ENCODE results near the gene KRTAP5-5.

KRTAP5-5 gene

GRCh38 chr11:1650918-1651262, 21.3 kb downstream of the KRTAP5-5 start:
- Histone ChIP-seq H3K4me3 (ENCODE audit: low read length, poor library complexity, severe bottlenecking) (no peak overlapping the region), H3K4me1 (ENCODE audit: insufficient read depth, low read length, poor library complexity, severe bottlenecking) (no peaks in the 10 kb centered on the region), H4K20me1 (ENCODE audit: insufficient read depth, low read length, poor library complexity, severe bottlenecking) (no peaks in the 10 kb centered on the region), H3K4me2 (ENCODE audit: low read depth, low read length, poor library complexity, severe bottlenecking) (no peak overlapping the region), H3K9me2 (replicated peaks; ENCODE audit: low read depth, low read length) (no peaks in the 10 kb centered on the region), H3K27me3 (ENCODE audit: insufficient read depth, low read length, poor library complexity, severe bottlenecking) (no peaks in the 10 kb centered on the region), H3K9me3 (ENCODE audit: insufficient read depth, low read depth, low read length) (no peaks in the 10 kb centered on the region), H3K36me3 (ENCODE audit: insufficient read depth, low read length) (no peaks in the 10 kb centered on the region), H3K79me2 (ENCODE audit: insufficient read depth, low read length) (no peaks in the 10 kb centered on the region), H3K9ac (ENCODE audit: low read depth, low read length, poor library complexity, severe bottlenecking) (no peak overlapping the region), H3F3A (ENCODE audit: low read depth) (no peaks in the 10 kb centered on the region), H2AFZ (ENCODE audit: low read length) (no peak overlapping the region)
- TF ChIP-seq EZH2phosphoT487 (IDR thresholded peaks at IDR 0.05; ENCODE audit: borderline replicate concordance) (no peak), CTCF (conservative IDR thresholded peaks at IDR 0.05; ENCODE audit: low read length) (no peak)

- Histone ChIP-seq H3K27me3 (ENCODE audit: insufficient read depth, low read length, poor library complexity, severe bottlenecking) (no peaks in the 10 kb centered on the region), H3K9ac (ENCODE audit: low read depth, low read length, poor library complexity, severe bottlenecking) (no peak overlapping the region), H3K9me2 (replicated peaks; ENCODE audit: low read depth, low read length) (no peaks in the 10 kb centered on the region), H3K9me3 (ENCODE audit: insufficient read depth, low read depth, low read length) (no peaks in the 10 kb centered on the region), H3K79me2 (ENCODE audit: insufficient read depth, low read length) (no peaks in the 10 kb centered on the region), H3K4me3 (ENCODE audit: low read length, poor library complexity, severe bottlenecking) (no peak overlapping the region), H3K36me3 (ENCODE audit: insufficient read depth, low read length) (no peaks in the 10 kb centered on the region), H3K4me2 (ENCODE audit: low read depth, low read length, poor library complexity, severe bottlenecking) (no peak overlapping the region), H2AFZ (ENCODE audit: low read length) (no peak overlapping the region), H3K4me1 (ENCODE audit: insufficient read depth, low read length, poor library complexity, severe bottlenecking) (no peaks in the 10 kb centered on the region), H3F3A (ENCODE audit: low read depth) (no peaks in the 10 kb centered on the region), H4K20me1 (ENCODE audit: insufficient read depth, low read length, poor library complexity, severe bottlenecking) (no peaks in the 10 kb centered on the region)
- TF ChIP-seq CTCF (conservative IDR thresholded peaks at IDR 0.05; ENCODE audit: low read length) (no peak), EZH2phosphoT487 (IDR thresholded peaks at IDR 0.05; ENCODE audit: borderline replicate concordance) (no peak)
Measured at GRCh38 chr11:1651411-1651980, 21.9 kb downstream of the KRTAP5-5 start.

- Histone ChIP-seq H4K20me1 (ENCODE audit: insufficient read depth, low read length, poor library complexity, severe bottlenecking) (no peaks in the 10 kb centered on the region), H3K4me2 (ENCODE audit: low read depth, low read length, poor library complexity, severe bottlenecking) (no peak overlapping the region), H3K9ac (ENCODE audit: low read depth, low read length, poor library complexity, severe bottlenecking) (no peak overlapping the region), H3K79me2 (ENCODE audit: insufficient read depth, low read length) (no peaks in the 10 kb centered on the region), H3K9me2 (replicated peaks; ENCODE audit: low read depth, low read length) (no peaks in the 10 kb centered on the region), H3K27me3 (ENCODE audit: insufficient read depth, low read length, poor library complexity, severe bottlenecking) (no peaks in the 10 kb centered on the region), H3K4me3 (ENCODE audit: low read length, poor library complexity, severe bottlenecking) (no peak overlapping the region), H3K36me3 (ENCODE audit: insufficient read depth, low read length) (no peaks in the 10 kb centered on the region), H3K9me3 (ENCODE audit: insufficient read depth, low read depth, low read length) (no peaks in the 10 kb centered on the region), H3K4me1 (ENCODE audit: insufficient read depth, low read length, poor library complexity, severe bottlenecking) (no peaks in the 10 kb centered on the region), H3F3A (ENCODE audit: low read depth) (no peaks in the 10 kb centered on the region), H2AFZ (ENCODE audit: low read length) (no peak overlapping the region)
- no peak for TF ChIP-seq EZH2phosphoT487 (IDR thresholded peaks at IDR 0.05; ENCODE audit: borderline replicate concordance)
Measured at GRCh38 chr11:1652026-1652425, 22.5 kb downstream of the KRTAP5-5 start.

- Histone ChIP-seq H3K4me3 (ENCODE audit: low read length, poor library complexity, severe bottlenecking) (no peak overlapping the region), H3K27me3 (ENCODE audit: insufficient read depth, low read length, poor library complexity, severe bottlenecking) (no peaks in the 10 kb centered on the region), H3K79me2 (ENCODE audit: insufficient read depth, low read length) (no peaks in the 10 kb centered on the region), H4K20me1 (ENCODE audit: insufficient read depth, low read length, poor library complexity, severe bottlenecking) (no peaks in the 10 kb centered on the region), H3K9me3 (ENCODE audit: insufficient read depth, low read depth, low read length) (no peaks in the 10 kb centered on the region), H3K4me2 (ENCODE audit: low read depth, low read length, poor library complexity, severe bottlenecking) (no peak overlapping the region), H3K9ac (ENCODE audit: low read depth, low read length, poor library complexity, severe bottlenecking) (no peak overlapping the region), H3K36me3 (ENCODE audit: insufficient read depth, low read length) (no peaks in the 10 kb centered on the region), H3K9me2 (replicated peaks; ENCODE audit: low read depth, low read length) (no peaks in the 10 kb centered on the region), H2AFZ (ENCODE audit: low read length) (no peak overlapping the region), H3F3A (ENCODE audit: low read depth) (no peaks in the 10 kb centered on the region), H3K4me1 (ENCODE audit: insufficient read depth, low read length, poor library complexity, severe bottlenecking) (no peaks in the 10 kb centered on the region)
- no peak for TF ChIP-seq EZH2phosphoT487 (IDR thresholded peaks at IDR 0.05; ENCODE audit: borderline replicate concordance)
- no peak for TF ChIP-seq CTCF (conservative IDR thresholded peaks at IDR 0.05; ENCODE audit: low read length)
Measured at GRCh38 chr11:1652442-1652770, 22.8 kb downstream of the KRTAP5-5 start.

All from Loucy (cell line).